CD14-positive monocyte (primary cell): ENCODE measurements around the gene ADGRF5. TPM values are rescaled to one million over a fixed set of nuclear protein-coding genes. Genes with fewer than 3 reads are reported as not detected.

Source experiments
- DNase-seq, 3 donors: peaks; one replicate each; pipeline ENCODE4 v3.0.0-alpha.2; 2011 to 2022
- H2AFZ ChIP-seq: 2 replicates; pipeline ENCODE4 v1.6.0; 2012; ENCODE audit warnings: mild to moderate bottlenecking, low read depth, low read length, inconsistent platforms; ENCODE audit not compliant: insufficient read depth, poor library complexity, severe bottlenecking
- H3K27ac ChIP-seq, 2 donors: 1 replicate in 1 of 2; 2 replicates in 1 of 2; pipeline ENCODE4 v1.5.1; 2012 to 2013; ENCODE audit warnings: low read length in 2 of 2, control low read depth in 1 of 2, inconsistent platforms in 1 of 2, low read depth in 1 of 2, mild to moderate bottlenecking in 1 of 2
- H3K27me3 ChIP-seq, 2 donors: one replicate each; pipeline versions ENCODE4 v1.6.0 to v1.6.1; 2011 to 2013; ENCODE audit warnings: low read length in 2 of 2; ENCODE audit not compliant: control insufficient read depth in 2 of 2, insufficient read depth in 2 of 2
- H3K36me3 ChIP-seq, 2 donors: replicated peaks in 1 of 2; 1 replicate in 1 of 2; 2 replicates in 1 of 2; pipeline versions ENCODE4 v1.5.1 to v1.6.1; 2012 to 2013; ENCODE audit warnings: low read length in 2 of 2, control low read depth in 1 of 2, inconsistent platforms in 1 of 2, mild to moderate bottlenecking in 1 of 2; ENCODE audit not compliant: insufficient read depth in 2 of 2, control insufficient read depth in 1 of 2
- H3K4me1 ChIP-seq, 2 donors: 1 replicate in 1 of 2; 2 replicates in 1 of 2; pipeline versions ENCODE4 v1.5.1 to v1.6.1; 2012 to 2013; ENCODE audit warnings: low read length in 2 of 2, control low read depth in 1 of 2, inconsistent platforms in 1 of 2, mild to moderate bottlenecking in 1 of 2, moderate library complexity in 1 of 2; ENCODE audit not compliant: insufficient read depth in 2 of 2, control insufficient read depth in 1 of 2
- H3K4me2 ChIP-seq: replicated peaks from 2 replicates; pipeline ENCODE3; 2012; ENCODE audit warnings: low read length, moderate library complexity, mild to moderate bottlenecking; ENCODE audit not compliant: poor library complexity, severe bottlenecking; ENCODE audit errors: extremely low read depth
- H3K4me3 ChIP-seq, 3 experiments: fragments of 200-600 bp in 1 of 3; sonication (generic) in 1 of 3; replicated peaks in 1 of 3; 1 replicate in 2 of 3; 2 replicates in 1 of 3; pipeline ENCODE4 v1.5.1; 2011 to 2013; ENCODE audit warnings: low read length in 3 of 3, mild to moderate bottlenecking in 3 of 3, control low read depth in 2 of 3, low read depth in 2 of 3, inconsistent platforms in 1 of 3, moderate library complexity in 1 of 3
- H3K79me2 ChIP-seq: 2 replicates; pipeline ENCODE4 v1.6.0; 2012; ENCODE audit warnings: mild to moderate bottlenecking, control low read depth, inconsistent platforms, low read length, moderate library complexity; ENCODE audit not compliant: insufficient read depth
- H3K9ac ChIP-seq: 2 replicates; pipeline ENCODE4 v1.6.0; 2017; ENCODE audit warnings: low read length, mild to moderate bottlenecking; ENCODE audit not compliant: insufficient read depth, poor library complexity, severe bottlenecking
- H3K9me3 ChIP-seq, 2 donors: replicated peaks in 1 of 2; 1 replicate in 1 of 2; 2 replicates in 1 of 2; pipeline versions ENCODE4 v1.5.1 to v1.6.1; 2012 to 2013; ENCODE audit warnings: low read length in 2 of 2, control low read depth in 1 of 2; ENCODE audit not compliant: control insufficient read depth in 1 of 2, insufficient read depth in 1 of 2
- H4K20me1 ChIP-seq: 2 replicates; pipeline ENCODE4 v1.6.0; 2012; ENCODE audit warnings: mild to moderate bottlenecking, low read length, control low read depth, moderate library complexity; ENCODE audit not compliant: insufficient read depth
- H3K27ac Mint-ChIP-seq, 7 donors: one replicate each; pipeline ENCODE4 v1.8.0; 2020; ENCODE audit warnings: mild to moderate bottlenecking in 7 of 7, mixed read lengths in 7 of 7, moderate library complexity in 6 of 7, inconsistent platforms in 2 of 7
- H3K27me3 Mint-ChIP-seq, 3 donors: one replicate each; pipeline ENCODE4 v1.8.0; 2021 to 2022; ENCODE audit warnings: low read depth in 3 of 3, mild to moderate bottlenecking in 3 of 3, mixed read lengths in 3 of 3, moderate library complexity in 3 of 3, inconsistent platforms in 1 of 3
- H3K36me3 Mint-ChIP-seq, 2 donors: one replicate each; pipeline ENCODE4 v1.8.0; 2020; ENCODE audit warnings: mixed read lengths in 2 of 2, inconsistent platforms in 1 of 2, mild to moderate bottlenecking in 1 of 2
- H3K4me1 Mint-ChIP-seq: one replicate; pipeline ENCODE4 v1.8.0; 2020; ENCODE audit warnings: mild to moderate bottlenecking, mixed read lengths
- H3K4me3 Mint-ChIP-seq, 2 donors: one replicate each; pipeline ENCODE4 v1.8.0; 2020; ENCODE audit warnings: mild to moderate bottlenecking in 2 of 2, mixed read lengths in 2 of 2, moderate library complexity in 1 of 2
- H3K9me3 Mint-ChIP-seq, 7 donors: one replicate each; pipeline ENCODE4 v1.8.0; 2020 to 2022; ENCODE audit warnings: mixed read lengths in 7 of 7, mild to moderate bottlenecking in 6 of 7, moderate library complexity in 6 of 7, inconsistent platforms in 2 of 7
- CTCF ChIP-seq: fragments of 200-600 bp; IDR thresholded peaks from one replicate; pipeline ENCODE4 v1.8.0; 2022; ENCODE audit warnings: antibody characterized with exemption, mild to moderate bottlenecking
- WGBS: methylation state at CpG from one replicate; pipeline ENCODE4 v1.1.5; 2013; ENCODE audit warnings: missing lambda C conversion rate; ENCODE audit not compliant: insufficient coverage; 5-methylcytosine and 5-hydroxymethylcytosine counted together
- intact Hi-C, 2 donors: fragments of 100-400 bp; cut with micrococcal nuclease; formaldehyde crosslinking; loops; one replicate each; pipeline versions ENCODE4 v1.15.0 to v1.15.1; 2023
- polyA plus RNA-seq, 3 donors: library from polyadenylated mRNA; depleted of rRNA in 1 of 3; unstranded in 2 of 3; stranded (reverse) in 1 of 3; fragments of 300-500 nt in 2 of 3; fragments of >200 nt in 1 of 3; fragmentation: Illumina TruSeq in 2 of 3; gene quantifications; 1 replicate in 2 of 3; 2 replicates in 1 of 3; pipeline ENCODE4 v1.2.3, GENCODE V29; 2012 to 2021

The ADGRF5 gene
- polyA plus RNA-seq, 3 donors = not detected

- H3K4me1 ChIP-seq = no peaks in the 10 kb centered on the region
- Mint-ChIP-seq H3K36me3 (no peaks in the 10 kb centered on the region), H3K4me3 (no peak overlapping the region), H3K9me3 (no peaks in the 10 kb centered on the region), H3K4me1 (no peaks in the 10 kb centered on the region), H3K27ac (no peak overlapping the region), H3K27me3 (peaks cover 0 to 2% (median under 1%) of the 10 kb centered on the region in 3 donors)
- no peaks in the 10 kb centered on the region for H3K9me3 ChIP-seq
- no peaks in the 10 kb centered on the region for H3K79me2 ChIP-seq
- no peaks in the 10 kb centered on the region for H3K27me3 ChIP-seq
- intact Hi-C loops = no loop called here
- DNase-seq = no peak
- no peak overlapping the region for H3K9ac ChIP-seq
- no peak for TF ChIP-seq CTCF
- no peak overlapping the region for H3K4me3 ChIP-seq
- no CpG with 5 or more reads among the region's 3 CpGs for WGBS
- H3K4me2 ChIP-seq = no peak overlapping the region
- H3K36me3 ChIP-seq = no peaks in the 10 kb centered on the region
- H2AFZ ChIP-seq = no peak overlapping the region
- H4K20me1 ChIP-seq = no peaks in the 10 kb centered on the region
- no peak overlapping the region for H3K27ac ChIP-seq
Measured at GRCh38 chr6:46832816-46833215, 88.9 kb downstream of the ADGRF5 start.

GRCh38 chr6:46828939-46829338 is 92.8 kb downstream of the ADGRF5 start:
- 95% methylated on average over 2 of the region's 2 CpGs for WGBS
- no peak for TF ChIP-seq CTCF
- DNase-seq = no peak

More at GRCh38 chr6:46828939-46829338, 92.8 kb downstream of the ADGRF5 start:
- H3K4me2 ChIP-seq = no peak overlapping the region
- no peak overlapping the region for H3K9ac ChIP-seq
- no peaks in the 10 kb centered on the region for H3K27me3 ChIP-seq
- H3K4me1 ChIP-seq = no peaks in the 10 kb centered on the region
- Mint-ChIP-seq H3K27ac (no peak overlapping the region), H3K9me3 (no peaks in the 10 kb centered on the region), H3K4me1 (no peaks in the 10 kb centered on the region), H3K36me3 (no peaks in the 10 kb centered on the region), H3K27me3 (peaks cover 0 to 3% (median 2%) of the 10 kb centered on the region in 3 donors), H3K4me3 (peak overlapping the region; percentile 21 to 38)
- no peaks in the 10 kb centered on the region for H3K36me3 ChIP-seq
- no peaks in the 10 kb centered on the region for H4K20me1 ChIP-seq
- no peaks in the 10 kb centered on the region for H3K79me2 ChIP-seq
- no peaks in the 10 kb centered on the region for H3K9me3 ChIP-seq
- intact Hi-C loops = no loop called here
- no peak overlapping the region for H3K4me3 ChIP-seq
- H3K27ac ChIP-seq = no peak overlapping the region
- H2AFZ ChIP-seq = no peak overlapping the region
